ENCODE measurements around the gene TRPM2. TPM values are rescaled to one million over a fixed set of nuclear protein-coding genes. Genes with fewer than 3 reads are reported as not detected.

Gene TRPM2
- total RNA-seq, 1 donor from 2014 or later: 3.9 TPM

DNA sequence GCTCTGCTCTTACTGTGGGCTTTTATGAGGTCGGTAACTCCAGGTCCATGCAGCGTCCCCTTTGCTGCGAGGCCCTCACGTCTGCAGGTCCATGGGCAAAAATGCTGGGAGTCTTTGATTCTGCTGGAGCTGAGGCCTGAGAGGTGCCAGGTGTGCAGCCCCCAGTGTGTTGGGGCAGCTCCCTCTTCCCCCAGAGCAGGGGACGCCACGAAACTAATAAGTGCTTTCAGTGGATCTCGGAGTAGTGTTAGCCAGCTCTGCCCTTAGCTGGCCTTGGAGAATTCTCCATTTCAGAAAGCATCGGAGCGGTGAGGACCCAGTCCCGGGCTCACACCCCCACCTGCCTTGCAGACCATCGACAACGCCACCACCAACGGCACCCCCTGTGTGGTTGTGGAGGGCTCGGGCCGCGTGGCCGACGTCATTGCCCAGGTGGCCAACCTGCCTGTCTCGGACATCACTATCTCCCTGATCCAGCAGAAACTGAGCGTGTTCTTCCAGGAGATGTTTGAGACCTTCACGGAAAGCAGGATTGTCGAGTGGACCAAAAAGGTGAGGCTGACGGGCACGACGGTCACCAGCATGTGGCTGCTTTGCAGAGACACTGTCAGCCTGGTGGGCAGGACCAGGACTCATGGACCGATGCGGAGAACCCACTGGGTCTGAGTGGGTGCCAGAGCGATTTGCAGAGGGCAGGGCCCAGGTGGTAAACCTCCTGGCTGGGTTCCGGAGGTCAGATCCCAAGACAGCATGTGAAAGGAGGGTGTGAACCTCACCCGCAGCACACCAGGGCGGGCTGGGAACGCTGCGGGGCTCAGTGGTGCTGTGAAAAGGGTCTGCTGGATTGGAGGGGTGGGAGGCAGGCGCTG lies 25.5 kb downstream of the TRPM2 start:
- Mint-ChIP-seq H3K9me3 (peaks cover 10% of the 10 kb centered on the region), H3K4me1 (peaks cover 23% of the 10 kb centered on the region), H3K4me3 (no peak overlapping the region), H3K36me3 (ENCODE audit: low read depth) (peaks cover 11% of the 10 kb centered on the region), H3K27ac (no peak overlapping the region), H3K27me3 (peaks cover 2% of the 10 kb centered on the region)
- no peak for ATAC-seq (ENCODE audit: low read depth)
- intact Hi-C loops (cut with micrococcal nuclease): no loop called here
- ChIA-PET POLR2A (no interaction called here), CTCF (no interaction called here)
- TF ChIP-seq, protein P1, sequence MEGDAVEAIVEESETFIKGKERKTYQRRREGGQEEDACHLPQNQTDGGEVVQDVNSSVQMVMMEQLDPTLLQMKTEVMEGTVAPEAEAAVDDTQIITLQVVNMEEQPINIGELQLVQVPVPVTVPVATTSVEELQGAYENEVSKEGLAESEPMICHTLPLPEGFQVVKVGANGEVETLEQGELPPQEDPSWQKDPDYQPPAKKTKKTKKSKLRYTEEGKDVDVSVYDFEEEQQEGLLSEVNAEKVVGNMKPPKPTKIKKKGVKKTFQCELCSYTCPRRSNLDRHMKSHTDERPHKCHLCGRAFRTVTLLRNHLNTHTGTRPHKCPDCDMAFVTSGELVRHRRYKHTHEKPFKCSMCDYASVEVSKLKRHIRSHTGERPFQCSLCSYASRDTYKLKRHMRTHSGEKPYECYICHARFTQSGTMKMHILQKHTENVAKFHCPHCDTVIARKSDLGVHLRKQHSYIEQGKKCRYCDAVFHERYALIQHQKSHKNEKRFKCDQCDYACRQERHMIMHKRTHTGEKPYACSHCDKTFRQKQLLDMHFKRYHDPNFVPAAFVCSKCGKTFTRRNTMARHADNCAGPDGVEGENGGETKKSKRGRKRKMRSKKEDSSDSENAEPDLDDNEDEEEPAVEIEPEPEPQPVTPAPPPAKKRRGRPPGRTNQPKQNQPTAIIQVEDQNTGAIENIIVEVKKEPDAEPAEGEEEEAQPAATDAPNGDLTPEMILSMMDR (IDR thresholded peaks at IDR 0.05): no peak
- no peak for DNase-seq

DNA sequence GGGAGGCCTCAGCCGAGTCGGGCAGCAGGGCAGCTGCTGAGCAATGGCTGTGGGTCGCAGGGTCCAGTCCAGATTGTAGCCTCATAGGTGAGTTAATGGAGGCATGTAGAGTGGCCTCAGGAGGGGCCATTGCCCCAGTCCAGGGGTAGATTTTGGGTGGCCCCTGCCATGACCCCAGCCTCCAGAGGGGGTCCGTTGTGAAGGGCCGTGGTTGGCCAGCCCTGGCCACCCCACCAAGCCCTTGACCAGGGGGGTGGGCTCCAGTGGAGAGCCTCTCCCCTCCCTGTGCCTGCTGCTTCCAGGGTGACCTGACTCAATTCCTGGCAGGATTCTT lies 26.1 kb downstream of the TRPM2 start:
- ATAC-seq (ENCODE audit: low read depth) (no peak), DNase-seq (no peak)
- Mint-ChIP-seq H3K9me3 (peaks cover 11% of the 10 kb centered on the region), H3K4me1 (peaks cover 23% of the 10 kb centered on the region), H3K27ac (no peak overlapping the region), H3K4me3 (no peak overlapping the region), H3K36me3 (ENCODE audit: low read depth) (peaks cover 11% of the 10 kb centered on the region), H3K27me3 (peaks cover 2% of the 10 kb centered on the region)
- ChIA-PET POLR2A (no interaction called here), CTCF (no interaction called here)
- TF ChIP-seq, protein P1 (IDR thresholded peaks at IDR 0.05): no peak
- intact Hi-C loops (cut with micrococcal nuclease): no loop called here

DNA sequence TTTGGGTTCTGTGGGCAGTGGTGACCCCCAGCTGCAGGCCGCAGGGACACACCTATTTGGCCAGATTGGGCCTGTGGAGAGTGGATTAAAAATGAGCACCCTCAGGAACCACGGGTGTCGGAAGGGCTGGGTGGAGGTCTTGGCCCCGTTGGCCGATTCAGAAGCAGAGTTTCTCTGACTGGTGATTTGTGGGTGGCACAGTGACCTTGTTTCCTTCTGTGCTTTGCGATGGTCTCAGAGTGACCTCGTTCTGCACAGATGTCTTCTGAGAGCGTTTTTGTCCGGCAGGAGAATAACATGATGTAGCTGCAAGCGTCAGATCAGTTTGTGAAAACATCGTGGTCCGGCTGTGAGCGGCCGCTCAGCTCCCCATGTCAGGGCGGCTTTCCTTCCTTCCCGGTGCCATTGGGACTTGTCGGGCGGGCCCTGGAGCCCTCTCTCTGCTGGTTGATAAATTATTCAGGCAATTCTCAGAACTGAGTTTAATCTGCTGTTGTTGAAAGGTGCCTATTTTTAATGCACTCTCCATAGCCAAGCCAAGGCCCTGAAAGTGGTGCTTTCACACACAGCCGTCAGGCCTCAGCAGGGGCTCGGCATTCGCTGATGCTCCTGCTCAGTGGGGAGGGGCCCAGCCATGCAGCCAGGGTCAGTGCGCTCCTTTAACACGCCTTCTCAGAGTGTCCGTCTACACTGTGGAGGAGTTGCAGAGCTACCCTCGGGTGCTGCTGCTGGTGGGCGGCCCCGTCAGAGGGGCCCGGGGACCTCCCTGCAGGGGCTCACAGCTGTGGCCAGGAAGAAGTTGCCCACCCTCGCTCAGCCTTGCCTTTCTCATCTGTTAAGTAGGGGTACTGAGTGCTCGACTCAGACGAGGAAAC lies 26.8 kb downstream of the TRPM2 start:
- peaks cover 14% of the 10 kb centered on the region for H3K36me3 Mint-ChIP-seq (ENCODE audit: low read depth)
- no peak overlapping the region for H3K4me3 Mint-ChIP-seq

DNA sequence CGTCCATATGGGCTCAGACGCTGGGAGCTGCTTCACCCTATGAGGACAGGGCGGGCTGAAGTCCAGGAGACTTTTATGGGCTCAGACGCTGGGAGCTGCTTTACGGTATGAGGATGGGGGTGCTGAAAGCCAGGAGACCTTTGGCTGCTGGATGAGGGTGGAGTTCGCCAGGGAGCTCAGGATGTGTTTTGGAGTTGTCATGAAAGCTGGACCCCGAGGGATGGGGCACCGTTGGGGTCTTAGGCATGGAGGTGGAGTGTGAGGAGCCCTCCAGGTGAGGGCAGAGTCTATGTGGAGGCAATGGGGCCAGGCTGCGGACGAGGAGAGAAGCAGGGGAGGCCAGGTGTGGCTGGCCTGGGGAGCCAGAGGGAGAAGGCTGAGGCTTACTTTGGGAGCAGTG lies 27.5 kb downstream of the TRPM2 start:
- H3K9me3 Mint-ChIP-seq: peaks cover 22% of the 10 kb centered on the region
- intact Hi-C loops (cut with micrococcal nuclease): no loop called here
- DNase-seq (no peak), ATAC-seq (ENCODE audit: low read depth) (no peak)
- ChIA-PET CTCF (no interaction called here), POLR2A (no interaction called here)
- peaks cover 11% of the 10 kb centered on the region for H3K4me1 Mint-ChIP-seq
- H3K36me3 Mint-ChIP-seq (ENCODE audit: low read depth): peaks cover 13% of the 10 kb centered on the region
- H3K27me3 Mint-ChIP-seq: peaks cover 2% of the 10 kb centered on the region
- TF ChIP-seq, protein P1 (IDR thresholded peaks at IDR 0.05): no peak
- no peak overlapping the region for H3K4me3 Mint-ChIP-seq
- H3K27ac Mint-ChIP-seq: no peak overlapping the region

More for the DNA sequence above, 26.8 kb downstream of the TRPM2 start:
- TF ChIP-seq, protein P1 (IDR thresholded peaks at IDR 0.05): no peak
- Mint-ChIP-seq H3K27ac (no peak overlapping the region), H3K4me1 (peaks cover 18% of the 10 kb centered on the region), H3K9me3 (peaks cover 16% of the 10 kb centered on the region), H3K27me3 (peaks cover 2% of the 10 kb centered on the region)
- intact Hi-C loops (cut with micrococcal nuclease): no loop called here
- no peak for ATAC-seq (ENCODE audit: low read depth)
- CTCF ChIA-PET: no interaction called here
- POLR2A ChIA-PET: no interaction called here
- DNase-seq: no peak

DNA sequence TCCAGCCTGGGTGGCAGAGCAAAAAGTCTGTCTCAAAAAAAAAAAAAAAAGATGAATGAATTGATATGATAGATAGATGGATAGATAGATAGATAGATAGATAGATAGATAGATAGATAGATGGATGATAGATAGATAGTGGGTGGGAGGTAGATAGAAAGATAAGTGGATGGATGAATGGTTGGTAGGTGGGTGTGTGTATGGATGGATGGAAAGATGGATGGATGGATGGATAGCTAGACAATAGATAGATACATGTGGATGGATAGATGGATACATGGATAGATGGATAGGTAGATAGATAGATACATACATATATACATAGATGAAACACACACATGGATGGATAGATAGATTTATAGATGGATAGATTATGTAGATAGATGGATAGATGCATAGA lies 28.5 kb downstream of the TRPM2 start:
- H3K27me3 Mint-ChIP-seq: peaks cover 2% of the 10 kb centered on the region
- ChIA-PET CTCF (no interaction called here), POLR2A (no interaction called here)
- intact Hi-C loops (cut with micrococcal nuclease): no loop called here
- DNase-seq (no peak), ATAC-seq (ENCODE audit: low read depth) (no peak)
- TF ChIP-seq, protein P1 (IDR thresholded peaks at IDR 0.05): no peak
- H3K27ac Mint-ChIP-seq: no peak overlapping the region
- peaks cover 4% of the 10 kb centered on the region for H3K4me1 Mint-ChIP-seq
- no peak overlapping the region for H3K4me3 Mint-ChIP-seq
- peaks cover 13% of the 10 kb centered on the region for H3K36me3 Mint-ChIP-seq (ENCODE audit: low read depth)
- peaks cover 27% of the 10 kb centered on the region for H3K9me3 Mint-ChIP-seq

Measured in activated B cell treated with CpG ODN at 0.5 μM for 24 hours (primary cell).